Liver (tissue), 9 donors: ENCODE data around the gene SULT1C4. TPM values are rescaled to one million over a fixed set of nuclear protein-coding genes. Genes with fewer than 3 reads are reported as not detected.

Source experiments
- DNase-seq: peaks from one replicate; pipeline ENCODE4 v3.0.0-alpha.2; 2017; ENCODE audit warnings: low spot score
- H3K27ac ChIP-seq, 2 donors: one replicate each; pipeline ENCODE4 v1.7.0; 2013; ENCODE audit warnings: inconsistent platforms in 2 of 2, low read length in 2 of 2, control low read depth in 1 of 2, low read depth in 1 of 2, mild to moderate bottlenecking in 1 of 2
- H3K27me3 ChIP-seq, 4 donors: one replicate each; pipeline versions ENCODE4 v1.6.1 to v1.7.0; 2013; ENCODE audit warnings: low read length in 3 of 4, inconsistent platforms in 1 of 4, mild to moderate bottlenecking in 1 of 4, moderate library complexity in 1 of 4; ENCODE audit not compliant: control insufficient read depth in 4 of 4, insufficient read depth in 4 of 4
- H3K36me3 ChIP-seq, 4 donors: one replicate each; pipeline versions ENCODE4 v1.6.1 to v1.7.0; 2013; ENCODE audit warnings: low read length in 3 of 4, mild to moderate bottlenecking in 3 of 4, low read depth in 1 of 4, moderate library complexity in 1 of 4; ENCODE audit not compliant: control insufficient read depth in 4 of 4, insufficient read depth in 3 of 4
- H3K4me1 ChIP-seq, 4 donors: one replicate each; pipeline versions ENCODE4 v1.6.1 to v1.7.0; 2013; ENCODE audit warnings: low read length in 3 of 4, mild to moderate bottlenecking in 3 of 4, moderate library complexity in 1 of 4; ENCODE audit not compliant: control insufficient read depth in 4 of 4, insufficient read depth in 4 of 4
- H3K4me3 ChIP-seq, 3 donors: one replicate each; pipeline versions ENCODE4 v1.6.1 to v1.7.0; 2013; ENCODE audit warnings: low read length in 3 of 3, control low read depth in 1 of 3, low read depth in 1 of 3, mild to moderate bottlenecking in 1 of 3
- H3K9ac ChIP-seq, 2 donors: one replicate each; pipeline ENCODE4 v1.7.0; 2013; ENCODE audit warnings: low read length in 2 of 2, mild to moderate bottlenecking in 2 of 2, moderate library complexity in 2 of 2, control low read depth in 1 of 2, low read depth in 1 of 2
- H3K9me3 ChIP-seq, 4 donors: one replicate each; pipeline versions ENCODE4 v1.6.1 to v1.7.0; 2013; ENCODE audit warnings: low read length in 3 of 4; ENCODE audit not compliant: control insufficient read depth in 4 of 4
- ATF3 ChIP-seq: IDR thresholded peaks from 2 replicates; pipeline ENCODE4 v1.6.1; 2016; ENCODE audit warnings: antibody characterized with exemption
- CTCF ChIP-seq: fragments of 150-350 bp; IDR thresholded peaks from 2 replicates; pipeline ENCODE4 v1.5.1; 2017; ENCODE audit warnings: improper control_type of control experiment, low read depth, low read length; ENCODE audit not compliant: missing input control
- EGR1 ChIP-seq, 2 donors: IDR thresholded peaks; 2 replicates each; pipeline ENCODE4 v1.6.1; 2016 to 2018; ENCODE audit warnings: antibody characterized with exemption in 2 of 2, low read depth in 2 of 2
- FOXA1 ChIP-seq: IDR thresholded peaks from 2 replicates; pipeline ENCODE4 v1.6.1; 2016; ENCODE audit warnings: antibody characterized with exemption
- FOXA2 ChIP-seq: IDR thresholded peaks from 2 replicates; pipeline ENCODE4 v1.6.1; 2016; ENCODE audit warnings: antibody characterized with exemption
- GABPA ChIP-seq, 2 donors: IDR thresholded peaks in 1 of 2; conservative IDR thresholded peaks in 1 of 2; 2 replicates each; pipeline ENCODE4 v1.6.1; 2016; ENCODE audit warnings: antibody characterized with exemption in 2 of 2, mild to moderate bottlenecking in 1 of 2, moderate library complexity in 1 of 2
- HNF4A ChIP-seq, 2 donors: conservative IDR thresholded peaks; 2 replicates each; pipeline ENCODE4 v1.6.1; 2016; ENCODE audit warnings: antibody characterized with exemption in 2 of 2, mild to moderate bottlenecking in 2 of 2
- HNF4G ChIP-seq: IDR thresholded peaks from 2 replicates; pipeline ENCODE4 v1.6.1; 2016; ENCODE audit warnings: antibody characterized with exemption
- JUND ChIP-seq, 2 donors: IDR thresholded peaks; 2 replicates each; pipeline ENCODE4 v1.6.1; 2016; ENCODE audit warnings: antibody characterized with exemption in 2 of 2
- MAX ChIP-seq: IDR thresholded peaks from 2 replicates; pipeline ENCODE4 v1.6.1; 2016; ENCODE audit warnings: antibody characterized with exemption
- NR2F2 ChIP-seq: IDR thresholded peaks from 2 replicates; pipeline ENCODE4 v1.6.1; 2016; ENCODE audit warnings: antibody characterized with exemption
- RAD21 ChIP-seq, 2 donors: IDR thresholded peaks; 2 replicates each; pipeline ENCODE4 v1.6.1; 2016; ENCODE audit warnings: antibody characterized with exemption in 2 of 2, mild to moderate bottlenecking in 2 of 2
- REST ChIP-seq: IDR thresholded peaks from 2 replicates; pipeline ENCODE4 v1.6.1; 2016; ENCODE audit warnings: antibody characterized with exemption, mild to moderate bottlenecking
- RXRA ChIP-seq, 2 donors: IDR thresholded peaks; 2 replicates each; pipeline ENCODE4 v1.6.1; 2017 to 2018; ENCODE audit warnings: antibody characterized with exemption in 2 of 2, mild to moderate bottlenecking in 1 of 2
- SP1 ChIP-seq: IDR thresholded peaks from 2 replicates; pipeline ENCODE4 v1.6.1; 2018; ENCODE audit warnings: antibody characterized with exemption, mild to moderate bottlenecking
- TAF1 ChIP-seq: conservative IDR thresholded peaks from 2 replicates; pipeline ENCODE4 v1.6.1; 2016; ENCODE audit warnings: antibody characterized with exemption, mild to moderate bottlenecking
- YY1 ChIP-seq: IDR thresholded peaks from 2 replicates; pipeline ENCODE4 v1.6.1; 2016; ENCODE audit warnings: antibody characterized with exemption, mild to moderate bottlenecking
- ZBTB33 ChIP-seq: IDR thresholded peaks from 2 replicates; pipeline ENCODE4 v1.6.1; 2016; ENCODE audit warnings: antibody characterized with exemption
- WGBS: extraction: QIAGEN DNeasy Blood & Tissue Kit; methylation state at CpG from one replicate; pipeline ENCODE4 v1.1.7; 2013; 5-methylcytosine and 5-hydroxymethylcytosine counted together
- polyA plus RNA-seq, 2 donors: library from polyadenylated mRNA; stranded (reverse) in 1 of 2; unstranded in 1 of 2; fragments of 200-250 nt in 1 of 2; fragments of >200 nt in 1 of 2; fragmentation: Nextera tagmentation in 1 of 2; extraction: Ambion mirVana in 1 of 2; gene quantifications; one replicate each; pipeline versions ENCODE4 v1.2.1 to v1.2.3, GENCODE V29; 2013 to 2015
- total RNA-seq, 2 donors: library from RNA; depleted of rRNA; stranded (reverse); fragments of >200 nt; gene quantifications; one replicate each; pipeline ENCODE4 v1.2.3, GENCODE V29; 2014
- donor health status: healthy.
- donor health status: healthy.
- donor health status: healthy.
- donor health status: healthy.
- donor health status: healthy.

Gene SULT1C4
- total and polyA plus RNA-seq, 4 donors, result 1.0 to 12.8 (median 1.3) TPM

- no peaks in the 10 kb centered on the region for H3K27me3 ChIP-seq
- no peaks in the 10 kb centered on the region for H3K4me1 ChIP-seq
- TF ChIP-seq JUND (IDR thresholded peaks at IDR 0.05) (no peak), CTCF (no peak), EGR1 (IDR thresholded peaks at IDR 0.05; ENCODE audit: low read depth in 2 of 2) (no peak), MAX (no peak), FOXA2 (no peak), YY1 (no peak), TAF1 (no peak), NR2F2 (no peak), HNF4G (no peak), SP1 (no peak), ATF3 (no peak), HNF4A (conservative IDR thresholded peaks at IDR 0.05) (no peak), ZBTB33 (no peak), RAD21 (IDR thresholded peaks at IDR 0.05) (no peak), GABPA (IDR thresholded peaks at IDR 0.05 in 1 of 2, conservative IDR thresholded peaks at IDR 0.05 in 1 of 2) (no peak)
- H3K9ac ChIP-seq, result no peak overlapping the region
- WGBS, result 91% methylated on average over 6 of the region's 6 CpGs
- peaks cover 0 to 9% (median 3%) of the 10 kb centered on the region in 4 donors for H3K9me3 ChIP-seq
- H3K4me3 ChIP-seq, result no peak overlapping the region
- H3K36me3 ChIP-seq, result no peaks in the 10 kb centered on the region
- DNase-seq, result no peak
- no peak overlapping the region for H3K27ac ChIP-seq
Observed at GRCh38 chr2:108407864-108408729, 30.3 kb downstream of the SULT1C4 start.

- 85% methylated on average over 1 of the region's 1 CpG for WGBS
- no peak overlapping the region for H3K9ac ChIP-seq
- no peak overlapping the region for H3K27ac ChIP-seq
- H3K4me1 ChIP-seq, result no peaks in the 10 kb centered on the region
- H3K27me3 ChIP-seq, result no peaks in the 10 kb centered on the region
- no peaks in the 10 kb centered on the region for H3K36me3 ChIP-seq
- peaks cover 0 to 8% (median 3%) of the 10 kb centered on the region in 4 donors for H3K9me3 ChIP-seq
- no peak for DNase-seq
- H3K4me3 ChIP-seq, result no peak overlapping the region
- TF ChIP-seq FOXA2 (no peak), SP1 (no peak), RXRA (IDR thresholded peaks at IDR 0.05) (no peak), TAF1 (no peak), YY1 (no peak), GABPA (IDR thresholded peaks at IDR 0.05 in 1 of 2, conservative IDR thresholded peaks at IDR 0.05 in 1 of 2) (no peak), CTCF (no peak), HNF4G (no peak), EGR1 (IDR thresholded peaks at IDR 0.05; ENCODE audit: low read depth in 2 of 2) (no peak), HNF4A (conservative IDR thresholded peaks at IDR 0.05) (no peak), ZBTB33 (no peak), FOXA1 (no peak), REST (no peak), JUND (IDR thresholded peaks at IDR 0.05) (no peak), RAD21 (IDR thresholded peaks at IDR 0.05) (no peak)
Observed at GRCh38 chr2:108409768-108410167, 32.0 kb downstream of the SULT1C4 start.
